T-helper 17 cell (primary cell): ENCODE data around the gene MRGPRF. TPM values are rescaled to one million over a fixed set of nuclear protein-coding genes. Genes with fewer than 3 reads are reported as not detected.
A peak's percentile ranks its signal among the peaks of the same experiment; 100 is the strongest.
"Not testable (repeated sequence)": the region's sequence is repeated elsewhere in the genome, so short reads cannot be mapped to it uniquely, and the experiment has no call there.

Experiments
- ATAC-seq: fragments of 150-1000 bp; cut with Tn5 transposase; 2 replicates; pipeline ENCODE4 v1.10.0; 2021; ENCODE audit warnings: mild to moderate bottlenecking, moderate library complexity
- DNase-seq, 3 donors: peaks; one replicate each; pipeline versions ENCODE4 v3.0.0 to v3.0.0-alpha.2; 2020 to 2021
- H3K9me3 ChIP-seq: one replicate; pipeline ENCODE4 v1.7.0; 2013; ENCODE audit warnings: low read length, mild to moderate bottlenecking; ENCODE audit not compliant: control insufficient read depth, poor library complexity, severe bottlenecking
- H3K27ac Mint-ChIP-seq: one replicate; pipeline ENCODE4 v1.8.0; 2022; ENCODE audit warnings: mild to moderate bottlenecking, moderate library complexity, mixed read lengths
- H3K27me3 Mint-ChIP-seq: one replicate; pipeline ENCODE4 v1.8.0; 2022; ENCODE audit warnings: mixed read lengths
- H3K36me3 Mint-ChIP-seq: one replicate; pipeline ENCODE4 v1.8.0; 2022; ENCODE audit warnings: low read depth, mixed read lengths
- H3K4me1 Mint-ChIP-seq: one replicate; pipeline ENCODE4 v1.8.0; 2022; ENCODE audit warnings: mild to moderate bottlenecking, mixed read lengths
- H3K4me3 Mint-ChIP-seq: one replicate; pipeline ENCODE4 v1.8.0; 2022; ENCODE audit warnings: mild to moderate bottlenecking, moderate library complexity, mixed read lengths
- total RNA-seq, 4 donors: library from RNA in 2 of 4; stranded (reverse) in 2 of 4; gene quantifications; one replicate each; pipeline ENCODE4 v1.2.3 and lab custom pipeline; 2022 to 2026

Gene MRGPRF
- total RNA-seq, 2 donors from 2014 or later: not detected

GRCh38 chr11:69000391-69000790, 12.7 kb downstream of the MRGPRF start:
- DNase-seq (no peak), ATAC-seq (no peak)
- Mint-ChIP-seq H3K27me3 (peaks cover 23% of the 10 kb centered on the region), H3K27ac (no peak overlapping the region), H3K4me1 (no peaks in the 10 kb centered on the region), H3K36me3 (peaks cover 2% of the 10 kb centered on the region), H3K4me3 (peak overlapping the region; percentile 19)
- H3K9me3 ChIP-seq: no peaks in the 10 kb centered on the region

- H3K4me1 Mint-ChIP-seq, ATAC-seq, H3K4me3 Mint-ChIP-seq, DNase-seq, H3K27ac Mint-ChIP-seq, H3K36me3 Mint-ChIP-seq, H3K9me3 ChIP-seq: not testable (repeated sequence)
- peaks cover 18% of the 10 kb centered on the region for H3K27me3 Mint-ChIP-seq
Measured at GRCh38 chr11:68999748-69000355, 13.2 kb downstream of the MRGPRF start.

- Mint-ChIP-seq H3K36me3 (no peaks in the 10 kb centered on the region), H3K4me1 (no peaks in the 10 kb centered on the region), H3K27ac (no peak overlapping the region), H3K4me3 (no peak overlapping the region), H3K27me3 (peaks cover 23% of the 10 kb centered on the region)
- DNase-seq: no peak
- no peak for ATAC-seq
- H3K9me3 ChIP-seq: no peaks in the 10 kb centered on the region
Measured at GRCh38 chr11:68999093-68999747, 13.8 kb downstream of the MRGPRF start.

- no peak for DNase-seq
- H3K36me3 Mint-ChIP-seq: no peaks in the 10 kb centered on the region
- H3K4me3 Mint-ChIP-seq: no peak overlapping the region
Measured at GRCh38 chr11:68998390-68998911, 14.6 kb downstream of the MRGPRF start.

GRCh38 chr11:68997995-68998348, 15.1 kb downstream of the MRGPRF start:
- H3K9me3 ChIP-seq: no peaks in the 10 kb centered on the region
- H3K36me3 Mint-ChIP-seq: no peaks in the 10 kb centered on the region
- H3K4me3 Mint-ChIP-seq: no peak overlapping the region
- no peak for ATAC-seq
- no peak for DNase-seq
- H3K27ac Mint-ChIP-seq: no peak overlapping the region
- no peaks in the 10 kb centered on the region for H3K4me1 Mint-ChIP-seq
- H3K27me3 Mint-ChIP-seq: peaks cover 34% of the 10 kb centered on the region

More at GRCh38 chr11:68998390-68998911, 14.6 kb downstream of the MRGPRF start:
- no peak for ATAC-seq
- Mint-ChIP-seq H3K27me3 (peaks cover 31% of the 10 kb centered on the region), H3K27ac (no peak overlapping the region), H3K4me1 (no peaks in the 10 kb centered on the region)
- H3K9me3 ChIP-seq: no peaks in the 10 kb centered on the region

GRCh38 chr11:68997124-68997994, 15.7 kb downstream of the MRGPRF start:
- Mint-ChIP-seq H3K27me3 (peaks cover 36% of the 10 kb centered on the region), H3K4me1 (no peaks in the 10 kb centered on the region), H3K36me3 (no peaks in the 10 kb centered on the region), H3K4me3 (no peak overlapping the region), H3K27ac (no peak overlapping the region)
- ATAC-seq (no peak), DNase-seq (no peak)
- no peaks in the 10 kb centered on the region for H3K9me3 ChIP-seq

GRCh38 chr11:68996376-68997123, 16.5 kb downstream of the MRGPRF start:
- Mint-ChIP-seq H3K4me1 (no peaks in the 10 kb centered on the region), H3K27ac (no peak overlapping the region), H3K4me3 (no peak overlapping the region), H3K36me3 (no peaks in the 10 kb centered on the region), H3K27me3 (peaks cover 43% of the 10 kb centered on the region)
- DNase-seq (no peak), ATAC-seq (no peak)
- H3K9me3 ChIP-seq: no peaks in the 10 kb centered on the region

GRCh38 chr11:68994894-68995285, 18.2 kb downstream of the MRGPRF start:
- Mint-ChIP-seq H3K36me3 (no peaks in the 10 kb centered on the region), H3K27ac (no peak overlapping the region), H3K27me3 (peaks cover 43% of the 10 kb centered on the region), H3K4me3 (no peak overlapping the region), H3K4me1 (no peaks in the 10 kb centered on the region)
- H3K9me3 ChIP-seq: no peaks in the 10 kb centered on the region
- DNase-seq (no peak), ATAC-seq (no peak)

GRCh38 chr11:68994161-68994893, 18.7 kb downstream of the MRGPRF start:
- H3K9me3 ChIP-seq: no peaks in the 10 kb centered on the region
- Mint-ChIP-seq H3K4me1 (no peaks in the 10 kb centered on the region), H3K27me3 (peaks cover 40% of the 10 kb centered on the region), H3K4me3 (no peak overlapping the region), H3K36me3 (no peaks in the 10 kb centered on the region), H3K27ac (no peak overlapping the region)
- ATAC-seq (no peak), DNase-seq (no peak)

GRCh38 chr11:68993546-68993945, 19.5 kb downstream of the MRGPRF start:
- peak overlapping the region; percentile 9 for H3K27ac Mint-ChIP-seq
- peaks cover 32% of the 10 kb centered on the region for H3K27me3 Mint-ChIP-seq
- no peaks in the 10 kb centered on the region for H3K9me3 ChIP-seq
- no peak for ATAC-seq
- no peak for DNase-seq
- H3K36me3 Mint-ChIP-seq: no peaks in the 10 kb centered on the region
- H3K4me1 Mint-ChIP-seq: no peaks in the 10 kb centered on the region
- H3K4me3 Mint-ChIP-seq: no peak overlapping the region

GRCh38 chr11:68992743-68993255, 20.2 kb downstream of the MRGPRF start:
- no peak overlapping the region for H3K4me3 Mint-ChIP-seq
- H3K4me1 Mint-ChIP-seq: no peaks in the 10 kb centered on the region
- peak overlapping the region; percentile 9 for H3K27ac Mint-ChIP-seq
- H3K36me3 Mint-ChIP-seq: no peaks in the 10 kb centered on the region
- no peak for DNase-seq
- no peak for ATAC-seq
- H3K27me3 Mint-ChIP-seq: peaks cover 37% of the 10 kb centered on the region
- H3K9me3 ChIP-seq: no peaks in the 10 kb centered on the region
